ENCODE measurements around the gene SAA2. TPM values are rescaled to one million over a fixed set of nuclear protein-coding genes. Genes with fewer than 3 reads are reported as not detected.

The SAA2 gene
- total and polyA plus RNA-seq, 2 of the 4 experiments (the other 2 are of a cell fraction): not detected

DNA sequence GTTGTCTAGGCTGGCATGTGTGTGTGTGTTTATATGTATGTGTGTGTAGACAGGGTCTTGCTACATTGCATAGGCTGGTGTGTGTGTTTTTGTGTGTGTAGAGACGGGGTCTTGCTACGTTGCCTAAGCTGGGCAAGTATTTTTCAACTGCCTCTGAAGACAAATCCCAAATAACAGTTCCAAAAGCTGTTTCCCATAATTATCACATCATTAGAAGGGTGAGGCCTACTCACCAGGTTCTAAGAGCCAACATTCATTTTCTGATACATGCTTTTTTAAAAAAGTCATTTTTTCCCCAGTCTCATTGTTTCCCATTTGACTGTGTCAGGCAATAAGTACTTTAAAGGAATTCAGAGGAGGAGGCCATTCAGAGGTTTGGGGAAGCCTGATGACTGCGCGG, 40.4 kb upstream of the SAA2 start:
- H3K18ac ChIP-seq (ENCODE audit: low read depth, low read length): no peak overlapping the region
- H3K14ac ChIP-seq (replicated peaks; ENCODE audit: low read depth, low read length): no peak overlapping the region
- H2BK20ac ChIP-seq (ENCODE audit: low read depth, low read length): no peak overlapping the region
- H2AK9ac ChIP-seq (replicated peaks; ENCODE audit: low read depth, low read length, poor library complexity): no peak overlapping the region
- H3K9me3 ChIP-seq (ENCODE audit: control insufficient read depth, insufficient read depth, low read length): no peaks in the 10 kb centered on the region
- dilution Hi-C loops (cut with HindIII; ENCODE audit: low sequenced_read_pairs, unreplicated experiment) (no loop called here), in situ Hi-C loops (cut with MboI; ENCODE audit: low sequenced_read_pairs) (no loop called here), intact Hi-C loops (cut with micrococcal nuclease) (no loop called here)
- DNase-seq (no peak), ATAC-seq (ENCODE audit: low read depth) (no peak)
- peaks cover 7% of the 10 kb centered on the region for H3K9me1 ChIP-seq (ENCODE audit: insufficient read depth, low read length)
- no peak overlapping the region for H2BK120ac ChIP-seq (ENCODE audit: low read depth, low read length)
- no peak overlapping the region for H2BK15ac ChIP-seq (ENCODE audit: low read depth, low read length)
- BruUV-seq (replicated peaks): no TSS peak
- H4K20me1 ChIP-seq (ENCODE audit: insufficient read depth, low read length): no peaks in the 10 kb centered on the region
- no peak overlapping the region for H3K4me3 ChIP-seq (ENCODE audit: insufficient read depth, low read depth, low read length)
- H3K4ac ChIP-seq (ENCODE audit: low read depth, low read length): no peak overlapping the region
- H3K27ac ChIP-seq (ENCODE audit: insufficient read depth, low read length): no peak overlapping the region
- POLR2A ChIA-PET (ENCODE audit: unreplicated experiment): interaction anchor here (0.6 kb wide), 1 partner anchor 31 kb away, joined by 3 read pairs; no protein-coding TSS in a partner anchor
- H2AK5ac ChIP-seq (ENCODE audit: low read depth, low read length): no peak overlapping the region
- H3K56ac ChIP-seq (ENCODE audit: extremely low read depth, insufficient read depth, low read length): no peak overlapping the region
- no peak overlapping the region for H2BK5ac ChIP-seq (ENCODE audit: low read depth, low read length, poor library complexity, severe bottlenecking)
- TF ChIP-seq SMC3 (IDR thresholded peaks at IDR 0.05; ENCODE audit: low read depth, low read length) (no peak), CTCF (conservative IDR thresholded peaks at IDR 0.05; ENCODE audit: low read depth, low read length) (no peak), RCOR1 (IDR thresholded peaks at IDR 0.05; ENCODE audit: insufficient replicate concordance, low read length) (no peak), MAFK (IDR thresholded peaks at IDR 0.05; ENCODE audit: low read depth, low read length) (no peak), BHLHE40 (IDR thresholded peaks at IDR 0.05; ENCODE audit: low read depth, low read length) (no peak), MAZ (IDR thresholded peaks at IDR 0.05; ENCODE audit: borderline replicate concordance, low read depth, low read length) (no peak), CEBPB (IDR thresholded peaks at IDR 0.05; ENCODE audit: low read depth, low read length) (no peak)
- CTCF ChIA-PET: no interaction called here
- H3K79me1 ChIP-seq (ENCODE audit: low read depth in 1 of 2, low read length in 2 of 2): no peaks in the 10 kb centered on the region
- H3K27me3 ChIP-seq (ENCODE audit: control insufficient read depth, insufficient read depth, low read length): no peaks in the 10 kb centered on the region
- no peak overlapping the region for H4K5ac ChIP-seq (ENCODE audit: low read depth, low read length)
- no CpG with 5 or more reads among the region's 4 CpGs for WGBS, 2 experiments (ENCODE audit: extremely low coverage in 2 of 2, insufficient read length in 1 of 2)
- no peak overlapping the region for H3K4me2 ChIP-seq (ENCODE audit: low read depth, low read length)
- H3K36me3 ChIP-seq (ENCODE audit: control insufficient read depth, insufficient read depth, low read length): peaks cover 23% of the 10 kb centered on the region
- no peak overlapping the region for H3K9ac ChIP-seq (ENCODE audit: low read depth, low read length)
- no peak overlapping the region for H3K23ac ChIP-seq (ENCODE audit: low read depth, low read length)
- no peak overlapping the region for H4K8ac ChIP-seq (ENCODE audit: low read depth in 2 of 2, low read length in 2 of 2)
- no peaks in the 10 kb centered on the region for H3K4me1 ChIP-seq (ENCODE audit: control insufficient read depth, insufficient read depth, low read length)
- no peak overlapping the region for H2AFZ ChIP-seq (replicated peaks; ENCODE audit: low read length, poor library complexity)
- no peak overlapping the region for H4K91ac ChIP-seq (ENCODE audit: insufficient read depth, low read depth, low read length)

All from IMR-90 (cell line).